ENCODE measurements around the gene CXCR4. TPM values are rescaled to one million over a fixed set of nuclear protein-coding genes. Genes with fewer than 3 reads are reported as not detected.

The CXCR4 gene
- total RNA-seq, 2 donors from 2014 or later: 11.9 to 12.4 TPM

GRCh38 chr2:136086253-136087016 is 31.5 kb downstream of the CXCR4 start:
- no peak for TF ChIP-seq CTCF (IDR thresholded peaks at IDR 0.05)
- Histone ChIP-seq H3K4me3 (no peak overlapping the region), H3K4me1 (no peaks in the 10 kb centered on the region), H3K9me3 (no peaks in the 10 kb centered on the region), H3K36me3 (no peaks in the 10 kb centered on the region), H3K27ac (no peak overlapping the region), H3K27me3 (no peaks in the 10 kb centered on the region)
- no peak for DNase-seq (ENCODE audit: low spot score)

- no peak for TF ChIP-seq CTCF (IDR thresholded peaks at IDR 0.05)
- no peak overlapping the region for H3K4me3 ChIP-seq
- no peak overlapping the region for H3K27ac ChIP-seq
- no peak for DNase-seq (ENCODE audit: low spot score)
- H3K4me1 ChIP-seq: no peaks in the 10 kb centered on the region
- no peaks in the 10 kb centered on the region for H3K27me3 ChIP-seq
- no peaks in the 10 kb centered on the region for H3K36me3 ChIP-seq
- H3K9me3 ChIP-seq: no peaks in the 10 kb centered on the region
These were observed 32.3 kb downstream of the CXCR4 start for GRCh38 chr2:136085453-136086209.

- no peak overlapping the region for H3K27ac ChIP-seq
- no peaks in the 10 kb centered on the region for H3K27me3 ChIP-seq
- no peak overlapping the region for H3K4me3 ChIP-seq
- DNase-seq (ENCODE audit: low spot score): no peak
- H3K4me1 ChIP-seq: no peaks in the 10 kb centered on the region
- no peak for TF ChIP-seq CTCF (IDR thresholded peaks at IDR 0.05)
- no peaks in the 10 kb centered on the region for H3K9me3 ChIP-seq
- no peaks in the 10 kb centered on the region for H3K36me3 ChIP-seq
These were observed 36.3 kb downstream of the CXCR4 start for GRCh38 chr2:136081582-136082210.

GRCh38 chr2:136080114-136080513 is 37.8 kb downstream of the CXCR4 start:
- no peaks in the 10 kb centered on the region for H3K9me3 ChIP-seq
- H3K4me1 ChIP-seq: no peaks in the 10 kb centered on the region
- DNase-seq (ENCODE audit: low spot score): no peak
- no peak overlapping the region for H3K27ac ChIP-seq
- H3K27me3 ChIP-seq: no peaks in the 10 kb centered on the region
- no peaks in the 10 kb centered on the region for H3K36me3 ChIP-seq
- no peak for TF ChIP-seq CTCF (IDR thresholded peaks at IDR 0.05)
- H3K4me3 ChIP-seq: no peak overlapping the region

GRCh38 chr2:136077107-136077506 is 40.8 kb downstream of the CXCR4 start:
- no peak overlapping the region for H3K4me3 ChIP-seq
- H3K27ac ChIP-seq: no peak overlapping the region
- TF ChIP-seq CTCF (IDR thresholded peaks at IDR 0.05): no peak
- no peaks in the 10 kb centered on the region for H3K36me3 ChIP-seq
- no peaks in the 10 kb centered on the region for H3K4me1 ChIP-seq
- no peaks in the 10 kb centered on the region for H3K27me3 ChIP-seq
- H3K9me3 ChIP-seq: no peaks in the 10 kb centered on the region
- DNase-seq (ENCODE audit: low spot score): no peak

Measured in right atrium auricular region (tissue), 2 donors.